Heart left ventricle (tissue), 16 donors: Measurements from ENCODE around the gene APOBEC2. TPM values are rescaled to one million over a fixed set of nuclear protein-coding genes. Genes with fewer than 3 reads are reported as not detected.
A peak's percentile ranks its signal among the peaks of the same experiment; 100 is the strongest.

Experiments used
- ATAC-seq, 4 donors: fragments of 200-7000 bp; cut with Tn5 transposase; one replicate each; pipeline ENCODE4 v1.9.1; 2020 to 2022; ENCODE audit warnings: moderate library complexity in 4 of 4, mild to moderate bottlenecking in 3 of 4, moderate number of reproducible peaks in 1 of 4
- DNase-seq, 5 donors: peaks; one replicate each; pipeline ENCODE4 v3.0.0-alpha.2; 2020
- H3K27ac ChIP-seq, 12 donors: fragments of 200-600 bp; sonication (generic) in 4 of 12; one replicate each; pipeline versions ENCODE4 v1.5.0 to v1.8.0; 2016 to 2022; ENCODE audit warnings: mild to moderate bottlenecking in 2 of 12
- H3K27me3 ChIP-seq, 9 donors: fragments of 200-600 bp; sonication (generic) in 2 of 9; one replicate each; pipeline versions ENCODE4 v1.5.1 to v1.8.0; 2016 to 2022; ENCODE audit warnings: mild to moderate bottlenecking in 3 of 9
- H3K36me3 ChIP-seq, 9 donors: fragments of 200-600 bp; sonication (generic) in 2 of 9; one replicate each; pipeline versions ENCODE4 v1.5.0 to v1.8.0; 2018 to 2022; ENCODE audit warnings: mild to moderate bottlenecking in 2 of 9
- H3K4me1 ChIP-seq, 12 donors: fragments of 200-600 bp; sonication (generic) in 4 of 12; one replicate each; pipeline versions ENCODE4 v1.5.0 to v1.8.0; 2016 to 2022; ENCODE audit warnings: mild to moderate bottlenecking in 3 of 12
- H3K4me3 ChIP-seq, 12 donors: fragments of 200-600 bp; sonication (generic) in 4 of 12; one replicate each; pipeline versions ENCODE4 v1.5.0 to v1.8.0; 2017 to 2022; ENCODE audit warnings: mild to moderate bottlenecking in 9 of 12, moderate library complexity in 4 of 12
- H3K9me3 ChIP-seq, 12 donors: fragments of 200-600 bp; sonication (generic) in 4 of 12; one replicate each; pipeline versions ENCODE4 v1.5.0 to v1.8.0; 2016 to 2022; ENCODE audit warnings: mild to moderate bottlenecking in 1 of 12
- CTCF ChIP-seq, 12 donors: fragments of 200-600 bp; sonication (generic) in 4 of 12; IDR thresholded peaks; one replicate each; pipeline versions ENCODE4 v1.5.0 to v1.8.0; 2018 to 2022; ENCODE audit warnings: antibody characterized with exemption in 12 of 12, mild to moderate bottlenecking in 5 of 12
- POLR2A ChIP-seq, 2 donors: fragments of 450-650 bp; IDR thresholded peaks; one replicate each; pipeline ENCODE4 v1.6.1; 2017; ENCODE audit warnings: antibody characterized with exemption in 2 of 2, mild to moderate bottlenecking in 2 of 2, moderate library complexity in 2 of 2
- WGBS, 4 donors: extraction: QIAGEN DNeasy Blood & Tissue Kit in 2 of 4; methylation state at CpG; one replicate each; pipeline versions ENCODE4 v1.1.5 to v1.1.7; 2013 to 2018; 5-methylcytosine and 5-hydroxymethylcytosine counted together
- intact Hi-C, 10 donors: fragments of 100-400 bp; cut with DNase I; formaldehyde crosslinking; loops; one replicate each; pipeline versions ENCODE4 v1.11.1 to v1.14.2; 2022
- polyA plus RNA-seq, 2 donors: library from polyadenylated mRNA; stranded (reverse); fragments of 200-250 nt; gene quantifications; one replicate each; pipeline ENCODE4 v1.2.3, GENCODE V29; 2013
- total RNA-seq, 9 donors: library from RNA; depleted of rRNA in 2 of 9; stranded (reverse); fragments of >200 nt in 2 of 9; fragmentation: NEBNext Ultra II Directional in 3 of 9; extraction: Animal tissue kit (Norgen Biotek cat#: 25700) in 3 of 9; gene quantifications; one replicate each; pipeline versions ENCODE4 v1.1.0 to v1.2.4, GENCODE V29; 2016 to 2023
- donor health status: ischemic (EF 13 %, LVEDD 7.1; RV severe dilation, severe dysfunction).
- donor health status: healthy with polysubstance abuse.
- donor health status: DM: no; HTN: yes; CAD: no.
- donor health status: DM: no; HTN: no; CAD: no.
- donor health status: ischemic (EF 25% LVEDD 6.9; RV normal size, moderate dysfunction).
- donor health status: ischemic (EF 25% LVEDD 5.7; RV mildly dilated, moderate dysfunction).
- donor health status: healthy.
- donor health status: DM: yes; HTN: yes; CAD: no.
- donor health status: ischemic (EF 35%, LVEDD 5.7; RV mildly dilated, moderate dysfunction).
- donor health status: nonischemic (EF 11% LVEDD 7.7; RV severe dilation, severe dysfunction).
- donor health status: DM: yes; HTN: yes; CAD: no.
- donor health status: PGD.
- donor health status: ischemic (EF 29% LVEDD 5.4; RV normal size, mild dysfunction).
- donor health status: nonischemic (EF 23%, LVEDD 6.1; RV moderate dilation, normal function).

APOBEC2 gene
- total and polyA plus RNA-seq, 11 donors, result 72.3 to 524 (median 237) TPM

- Histone ChIP-seq H3K36me3 (no peaks in the 10 kb centered on the region), H3K4me3 (no peak overlapping the region), H3K27ac (peak overlapping the region in 9 of 12 donors; percentile 35 to 78 (median 70)), H3K4me1 (peaks cover 0 to 42% (median 15%) of the 10 kb centered on the region in 12 donors), H3K9me3 (no peaks in the 10 kb centered on the region), H3K27me3 (no peaks in the 10 kb centered on the region)
- no peak for DNase-seq
- peak in 2 of 4 donors; percentile 18 to 22 for ATAC-seq
- intact Hi-C loops, result no loop called here
- no peak for TF ChIP-seq POLR2A (IDR thresholded peaks at IDR 0.05)
- no peak for TF ChIP-seq CTCF (IDR thresholded peaks at IDR 0.05)
- 51 to 67% (median 63%) methylated on average over 9 of the region's 9 CpGs for WGBS, 4 donors
Measured at GRCh38 chr6:41047745-41048732, 5.0 kb upstream of the APOBEC2 start.

- no peaks in the 10 kb centered on the region for H3K9me3 ChIP-seq
- intact Hi-C loops, result no loop called here
- H3K36me3 ChIP-seq, result no peaks in the 10 kb centered on the region
- peaks cover 0 to 42% (median 15%) of the 10 kb centered on the region in 12 donors for H3K4me1 ChIP-seq
- peak overlapping the region in 11 of 12 donors; percentile 12 to 78 (median 70) for H3K27ac ChIP-seq
- no peak overlapping the region for H3K4me3 ChIP-seq
- TF ChIP-seq CTCF (IDR thresholded peaks at IDR 0.05) (no peak), POLR2A (IDR thresholded peaks at IDR 0.05) (no peak)
- H3K27me3 ChIP-seq, result no peaks in the 10 kb centered on the region
- 33 to 46% (median 37%) methylated on average over 1 of the region's 1 CpG for WGBS, 4 donors
- ATAC-seq, result peak in 1 of 4 donors; percentile 46
- DNase-seq, result no peak
Measured at GRCh38 chr6:41049521-41049920, 3.5 kb upstream of the APOBEC2 start.

GRCh38 chr6:41049955-41050354, 3.0 kb upstream of the APOBEC2 start:
- WGBS, 4 donors, result 70 to 80% (median 76%) methylated on average over 7 of the region's 7 CpGs
- intact Hi-C loops, result no loop called here
- Histone ChIP-seq H3K9me3 (no peaks in the 10 kb centered on the region), H3K4me3 (no peak overlapping the region), H3K27me3 (no peaks in the 10 kb centered on the region), H3K4me1 (peaks cover 0 to 42% (median 15%) of the 10 kb centered on the region in 12 donors), H3K36me3 (no peaks in the 10 kb centered on the region), H3K27ac (peak overlapping the region in 10 of 12 donors; percentile 12 to 78 (median 70))
- TF ChIP-seq POLR2A (IDR thresholded peaks at IDR 0.05) (no peak), CTCF (IDR thresholded peaks at IDR 0.05) (no peak)
- ATAC-seq (no peak), DNase-seq (no peak)

GRCh38 chr6:41050536-41050935, 2.5 kb upstream of the APOBEC2 start:
- ATAC-seq (no peak), DNase-seq (no peak)
- H3K36me3 ChIP-seq, result no peaks in the 10 kb centered on the region
- intact Hi-C loops, result no loop called here
- 38 to 58% (median 51%) methylated on average over 3 of the region's 3 CpGs for WGBS, 4 donors
- H3K27ac ChIP-seq, result peak overlapping the region in 1 of 12 donors; percentile 73
- H3K4me3 ChIP-seq, result no peak overlapping the region
- H3K27me3 ChIP-seq, result no peaks in the 10 kb centered on the region
- no peak for TF ChIP-seq POLR2A (IDR thresholded peaks at IDR 0.05)
- TF ChIP-seq CTCF (IDR thresholded peaks at IDR 0.05), result no peak
- H3K4me1 ChIP-seq, result peaks cover 0 to 42% (median 15%) of the 10 kb centered on the region in 12 donors
- H3K9me3 ChIP-seq, result no peaks in the 10 kb centered on the region
